GM12875 (cell line): ENCODE data around the gene CSH1.
"Not testable (repeated sequence)": the region's sequence is repeated elsewhere in the genome, so short reads cannot be mapped to it uniquely, and the experiment has no call there.

Experiments
- H3K4me3 ChIP-seq: one replicate; pipeline ENCODE4 v1.5.1; 2011; ENCODE audit warnings: low read depth, low read length, control low read depth
- TF ChIP-seq, protein P1 (sequence below): IDR thresholded peaks from 2 replicates; pipeline ENCODE4 v1.5.1; 2011; ENCODE audit warnings: low read depth, mild to moderate bottlenecking, control low read depth, inconsistent platforms, low read length, moderate library complexity, borderline replicate concordance; ENCODE audit not compliant: insufficient read depth

The CSH1 gene

DNA sequence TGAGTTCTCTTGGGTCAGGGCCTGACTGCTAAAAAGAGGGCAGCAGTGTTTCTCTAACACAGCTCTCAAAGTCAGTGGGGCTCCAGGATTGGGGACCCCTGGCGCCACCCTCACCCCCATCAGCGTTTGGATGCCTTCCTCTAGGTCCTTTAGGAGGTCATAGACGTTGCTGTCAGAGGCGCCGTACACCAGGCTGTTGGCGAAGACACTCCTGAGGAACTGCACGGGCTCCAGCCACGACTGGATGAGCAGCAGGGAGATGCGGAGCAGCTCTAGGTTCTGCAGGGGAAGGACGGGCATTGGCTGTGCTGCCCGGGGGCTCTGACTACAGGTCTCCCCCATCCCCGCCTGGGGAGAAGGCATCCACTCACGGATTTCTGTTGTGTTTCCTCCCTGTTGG lies 21.3 kb upstream of the CSH1 start:
- no peak overlapping the region for H3K4me3 ChIP-seq
- TF ChIP-seq, protein P1, sequence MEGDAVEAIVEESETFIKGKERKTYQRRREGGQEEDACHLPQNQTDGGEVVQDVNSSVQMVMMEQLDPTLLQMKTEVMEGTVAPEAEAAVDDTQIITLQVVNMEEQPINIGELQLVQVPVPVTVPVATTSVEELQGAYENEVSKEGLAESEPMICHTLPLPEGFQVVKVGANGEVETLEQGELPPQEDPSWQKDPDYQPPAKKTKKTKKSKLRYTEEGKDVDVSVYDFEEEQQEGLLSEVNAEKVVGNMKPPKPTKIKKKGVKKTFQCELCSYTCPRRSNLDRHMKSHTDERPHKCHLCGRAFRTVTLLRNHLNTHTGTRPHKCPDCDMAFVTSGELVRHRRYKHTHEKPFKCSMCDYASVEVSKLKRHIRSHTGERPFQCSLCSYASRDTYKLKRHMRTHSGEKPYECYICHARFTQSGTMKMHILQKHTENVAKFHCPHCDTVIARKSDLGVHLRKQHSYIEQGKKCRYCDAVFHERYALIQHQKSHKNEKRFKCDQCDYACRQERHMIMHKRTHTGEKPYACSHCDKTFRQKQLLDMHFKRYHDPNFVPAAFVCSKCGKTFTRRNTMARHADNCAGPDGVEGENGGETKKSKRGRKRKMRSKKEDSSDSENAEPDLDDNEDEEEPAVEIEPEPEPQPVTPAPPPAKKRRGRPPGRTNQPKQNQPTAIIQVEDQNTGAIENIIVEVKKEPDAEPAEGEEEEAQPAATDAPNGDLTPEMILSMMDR = no peak

DNA sequence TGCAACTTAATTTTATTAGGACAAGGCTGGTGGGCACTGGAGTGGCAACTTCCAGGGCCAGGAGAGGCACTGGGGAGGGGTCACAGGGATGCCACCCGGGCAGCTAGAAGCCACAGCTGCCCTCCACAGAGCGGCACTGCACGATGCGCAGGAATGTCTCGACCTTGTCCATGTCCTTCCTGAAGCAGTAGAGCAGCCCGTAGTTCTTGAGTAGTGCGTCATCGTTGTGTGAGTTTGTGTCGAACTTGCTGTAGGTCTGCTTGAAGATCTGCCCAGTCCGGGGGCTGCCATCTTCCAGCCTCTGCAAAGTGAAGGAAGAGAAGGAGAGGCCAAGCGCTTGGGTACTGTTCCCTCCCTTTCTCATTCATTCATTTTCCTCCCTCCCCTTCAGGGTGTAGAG lies 20.8 kb upstream of the CSH1 start:
- not testable (repeated sequence) for H3K4me3 ChIP-seq

DNA sequence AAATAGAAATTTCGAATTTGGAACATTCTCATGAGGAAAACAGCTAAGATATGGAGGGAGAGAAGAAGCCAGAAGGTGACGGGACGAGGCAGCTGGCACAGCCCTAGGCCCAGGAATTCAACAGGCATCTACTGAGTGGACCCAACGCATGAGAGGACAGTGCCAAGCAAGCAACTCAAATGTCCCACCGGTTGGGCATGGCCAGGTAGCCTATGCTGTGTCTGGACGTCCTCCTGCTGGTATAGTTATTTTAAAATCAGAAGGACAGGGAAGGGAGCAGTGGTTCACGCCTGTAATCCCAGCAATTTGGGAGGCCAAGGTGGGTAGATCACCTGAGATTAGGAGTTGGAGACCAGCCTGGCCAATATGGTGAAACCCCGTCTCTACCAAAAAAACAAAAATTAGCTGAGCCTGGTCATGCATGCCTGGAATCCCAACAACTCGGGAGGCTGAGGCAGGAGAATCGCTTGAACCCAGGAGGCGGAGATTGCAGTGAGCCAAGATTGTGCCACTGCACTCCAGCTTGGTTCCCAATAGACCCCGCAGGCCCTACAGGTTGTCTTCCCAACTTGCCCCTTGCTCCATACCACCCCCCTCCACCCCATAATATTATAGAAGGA lies 20.3 kb upstream of the CSH1 start:
- no peak overlapping the region for H3K4me3 ChIP-seq
- TF ChIP-seq, protein P1 = no peak

GRCh38 chr17:63915753-63916152 lies 19.4 kb upstream of the CSH1 start:
- H3K4me3 ChIP-seq = not testable (repeated sequence)

GRCh38 chr17:63914471-63914870 lies 18.1 kb upstream of the CSH1 start:
- no peak overlapping the region for H3K4me3 ChIP-seq
- TF ChIP-seq, protein P1 = no peak

GRCh38 chr17:63911657-63912100 lies 15.3 kb upstream of the CSH1 start:
- no peak overlapping the region for H3K4me3 ChIP-seq
- TF ChIP-seq, protein P1 = peak; percentile 74

DNA sequence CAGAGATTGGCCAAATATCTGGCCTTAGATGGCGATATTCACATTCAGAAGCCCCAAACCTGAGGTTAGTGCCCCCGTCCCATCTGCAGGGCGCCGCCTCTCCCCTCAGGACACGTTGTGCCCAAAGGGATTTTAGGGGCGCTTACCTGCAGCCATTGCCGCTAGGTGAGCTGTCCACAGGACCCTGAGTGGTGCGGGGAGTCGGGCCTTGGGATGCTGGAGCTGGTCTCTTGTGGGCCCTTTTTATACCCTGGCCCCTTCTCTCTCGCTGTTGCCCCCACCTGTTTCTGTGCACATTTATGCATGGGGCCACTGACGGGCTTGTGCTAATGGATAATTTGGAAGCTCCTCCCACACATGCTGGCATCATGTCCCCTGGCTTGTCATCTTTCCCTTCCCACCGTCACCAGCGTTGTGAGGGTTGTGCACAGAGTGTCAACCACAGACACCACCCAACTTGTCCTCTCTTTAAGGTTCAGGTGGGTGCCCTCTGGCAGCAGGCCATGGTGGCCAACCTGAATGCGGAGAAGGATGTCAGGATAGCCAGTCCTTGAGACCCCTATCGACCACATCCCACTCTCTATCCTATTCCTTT lies 14.8 kb upstream of the CSH1 start, which contains the start of gene CSHL1:
CSHL1 (minus strand) TSS at position 218 of the 595 bp plus-strand sequence; CDS start at position 156, 62 bp downstream.
- TF ChIP-seq, protein P1 = no peak
- H3K4me3 ChIP-seq = no peak within 1 kb of the TSS

- TF ChIP-seq, protein P1 = no peak
Observed at GRCh38 chr17:63910096-63910495, 13.7 kb upstream of the CSH1 start.

GRCh38 chr17:63909586-63909985 lies 13.2 kb upstream of the CSH1 start:
- not testable (repeated sequence) for H3K4me3 ChIP-seq

More at GRCh38 chr17:63910096-63910495, 13.7 kb upstream of the CSH1 start:
- no peak overlapping the region for H3K4me3 ChIP-seq

DNA sequence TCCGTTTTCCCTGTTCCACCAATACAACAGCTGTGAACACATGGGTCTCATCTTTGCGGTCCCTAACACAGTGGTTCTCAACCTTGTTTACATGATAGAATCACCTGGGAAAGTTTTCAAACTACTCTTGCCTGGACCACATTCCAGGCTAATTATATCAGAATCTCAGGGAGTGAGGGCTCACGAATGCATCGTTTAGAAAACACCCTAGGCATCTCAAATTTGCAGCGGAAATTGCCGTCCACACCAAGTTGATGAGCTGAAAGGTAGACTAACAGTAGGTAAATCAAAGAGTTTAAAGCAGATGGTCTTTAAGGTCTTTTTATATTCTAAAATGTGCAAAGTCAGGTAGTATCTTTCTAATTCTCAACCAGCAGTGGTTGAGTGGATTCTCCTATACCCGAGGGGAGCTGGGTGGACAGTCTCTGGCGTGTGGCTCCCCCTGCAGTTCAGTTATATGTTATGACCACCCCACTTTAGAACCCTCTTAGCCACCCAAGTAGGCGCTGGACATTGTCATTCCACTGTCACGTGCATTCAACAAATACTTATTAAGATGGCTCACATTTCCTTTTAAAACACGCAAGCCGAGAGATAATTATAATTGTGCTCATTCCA lies 10.9 kb upstream of the CSH1 start:
- H3K4me3 ChIP-seq = not testable (repeated sequence)

- H3K4me3 ChIP-seq = not testable (repeated sequence)
Observed at GRCh38 chr17:63904796-63905195, 8.4 kb upstream of the CSH1 start.
